Hepatocyte (in vitro differentiated cells): ENCODE measurements around the gene KCNQ1.

Source experiments
- CTCF ChIP-seq: fragments of 200-600 bp; sonication (generic); IDR thresholded peaks from 2 replicates; pipeline ENCODE4 v1.5.1; 2016; ENCODE audit warnings: antibody characterized with exemption, mild to moderate bottlenecking; ENCODE audit not compliant: poor library complexity
- EZH2 ChIP-seq: fragments of 200-600 bp; sonication (generic); IDR thresholded peaks from 2 replicates; pipeline ENCODE4 v1.6.1; 2016; ENCODE audit warnings: antibody characterized with exemption, mild to moderate bottlenecking, borderline replicate concordance

DNA sequence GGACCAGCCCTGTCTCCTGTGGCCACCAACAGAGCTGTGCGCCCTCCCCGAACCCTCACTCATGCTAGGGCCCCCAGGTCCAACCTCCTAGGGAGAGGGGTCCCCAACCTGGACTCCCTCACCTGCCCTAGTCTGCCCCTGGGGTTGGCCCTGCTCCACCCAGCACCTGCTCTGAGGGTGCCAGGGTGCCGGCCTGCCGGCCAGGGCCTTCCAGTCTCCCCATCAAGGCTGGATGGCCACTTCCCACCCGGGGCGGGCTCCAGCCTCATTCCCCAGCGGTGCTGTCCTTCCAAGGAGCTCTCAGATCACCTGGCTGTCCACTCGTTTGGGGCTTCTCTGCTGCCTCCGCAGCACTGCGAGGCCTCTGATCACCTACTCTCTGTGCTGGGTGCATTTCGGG, 401.7 kb downstream of the KCNQ1 start:
- TF ChIP-seq CTCF (no peak), EZH2 (no peak)
